CD4-positive, alpha-beta T cell treated with Interleukin-12 subunit alpha and Interleukin-12 subunit beta, for 1 hour (primary cell): ENCODE measurements around the gene ODC1.

Experiments
- DNase-seq: peaks from one replicate; pipeline ENCODE4 v3.0.0-alpha.2; 2020

The ODC1 gene

DNA sequence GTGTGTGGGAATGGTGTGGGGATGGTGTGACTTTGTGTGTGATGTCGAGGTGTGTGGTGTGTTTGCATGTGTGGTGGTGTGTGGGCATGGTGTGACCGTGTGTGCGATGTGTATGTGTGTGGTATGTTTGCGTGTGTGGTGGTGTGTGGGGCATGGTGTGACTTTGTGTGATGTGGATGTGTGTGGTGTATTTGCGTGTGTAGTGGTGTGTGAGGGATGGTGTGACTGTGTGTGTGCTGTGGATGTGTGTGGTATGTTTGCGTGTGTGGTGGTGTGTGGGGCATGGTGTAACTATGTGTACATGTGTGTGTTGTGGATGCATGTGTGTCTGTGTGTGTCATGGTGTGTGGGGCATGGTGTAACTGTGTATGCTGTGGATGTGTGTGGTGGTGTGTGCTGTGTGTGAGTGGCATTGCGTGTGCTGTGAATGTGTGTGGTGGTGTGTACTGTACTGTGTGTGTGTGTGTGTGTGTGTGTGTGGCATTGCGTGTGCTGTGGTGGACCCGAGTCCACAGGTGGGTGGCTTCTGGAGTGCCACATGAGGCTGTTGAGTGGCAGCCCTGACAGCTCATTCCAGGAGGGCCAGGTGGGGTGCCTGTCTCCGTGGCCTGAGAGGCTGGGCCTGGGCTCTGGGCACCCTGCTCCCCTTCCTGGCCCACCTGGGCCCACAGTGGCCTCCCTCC lies 14.7 kb downstream of the ODC1 start:
- no peak for DNase-seq

DNA sequence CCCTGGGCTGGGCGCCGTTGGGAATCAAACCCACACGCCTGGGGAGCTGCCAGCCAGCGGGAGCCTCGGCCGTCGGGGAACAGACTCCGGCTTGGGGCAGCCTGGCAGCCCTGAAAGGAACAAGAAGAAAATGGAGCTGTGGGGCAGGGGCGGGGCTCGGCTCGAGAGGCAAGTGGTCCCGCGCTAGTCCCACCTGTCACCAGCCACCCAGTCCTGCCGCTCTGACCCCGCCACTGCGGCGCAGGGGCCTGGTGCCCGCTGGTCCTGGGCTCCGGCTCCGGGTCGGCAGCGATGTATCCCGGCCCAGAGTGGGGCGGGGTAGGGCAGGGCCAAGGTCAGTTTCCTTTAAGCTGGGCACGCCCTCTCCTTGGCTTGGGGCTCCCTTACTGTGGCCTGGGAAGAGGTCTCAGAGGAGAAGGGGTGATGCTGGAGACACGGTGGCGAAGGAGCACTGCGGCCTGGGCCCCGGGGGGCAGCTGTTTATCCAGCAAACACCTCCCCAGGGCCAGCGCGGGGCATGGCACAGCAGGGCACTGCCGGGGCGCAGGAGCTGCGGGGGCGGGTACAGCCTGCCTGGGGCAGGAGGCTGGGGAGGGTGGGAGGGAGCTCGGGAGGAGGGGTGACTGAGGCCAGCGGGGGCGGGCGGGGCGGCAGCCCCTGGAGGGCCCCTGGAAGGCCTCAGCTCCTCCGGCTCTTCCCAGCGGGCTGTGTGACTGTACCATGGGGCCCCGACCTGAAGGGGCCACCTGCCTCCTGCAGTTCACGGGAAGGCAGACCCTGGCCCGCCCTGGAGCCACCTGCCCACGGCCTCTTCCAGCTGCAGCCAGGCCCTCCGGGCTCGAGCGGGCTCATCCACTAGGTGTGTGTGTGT lies 15.6 kb downstream of the ODC1 start:
- DNase-seq: no peak

DNA sequence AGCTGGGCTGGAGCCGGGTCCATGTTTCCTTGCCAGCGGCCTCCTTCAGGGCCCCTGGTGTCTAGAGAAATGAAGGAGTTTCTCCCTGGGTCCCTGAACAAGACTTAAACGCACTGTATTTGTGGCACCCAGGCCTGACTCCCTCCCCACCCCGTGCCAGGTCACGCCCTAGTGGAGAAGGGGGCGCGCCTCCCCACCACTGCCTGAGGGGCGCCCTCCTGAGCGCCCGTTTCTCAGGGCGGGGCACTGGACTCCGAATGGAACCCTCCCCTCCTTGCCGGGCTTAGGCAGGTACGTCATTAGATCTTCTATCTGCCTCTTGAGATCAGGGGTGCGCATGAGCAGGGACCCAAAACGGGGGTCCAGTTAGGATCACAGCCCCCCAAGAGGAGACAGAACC lies 16.3 kb downstream of the ODC1 start:
- DNase-seq: no peak

DNA sequence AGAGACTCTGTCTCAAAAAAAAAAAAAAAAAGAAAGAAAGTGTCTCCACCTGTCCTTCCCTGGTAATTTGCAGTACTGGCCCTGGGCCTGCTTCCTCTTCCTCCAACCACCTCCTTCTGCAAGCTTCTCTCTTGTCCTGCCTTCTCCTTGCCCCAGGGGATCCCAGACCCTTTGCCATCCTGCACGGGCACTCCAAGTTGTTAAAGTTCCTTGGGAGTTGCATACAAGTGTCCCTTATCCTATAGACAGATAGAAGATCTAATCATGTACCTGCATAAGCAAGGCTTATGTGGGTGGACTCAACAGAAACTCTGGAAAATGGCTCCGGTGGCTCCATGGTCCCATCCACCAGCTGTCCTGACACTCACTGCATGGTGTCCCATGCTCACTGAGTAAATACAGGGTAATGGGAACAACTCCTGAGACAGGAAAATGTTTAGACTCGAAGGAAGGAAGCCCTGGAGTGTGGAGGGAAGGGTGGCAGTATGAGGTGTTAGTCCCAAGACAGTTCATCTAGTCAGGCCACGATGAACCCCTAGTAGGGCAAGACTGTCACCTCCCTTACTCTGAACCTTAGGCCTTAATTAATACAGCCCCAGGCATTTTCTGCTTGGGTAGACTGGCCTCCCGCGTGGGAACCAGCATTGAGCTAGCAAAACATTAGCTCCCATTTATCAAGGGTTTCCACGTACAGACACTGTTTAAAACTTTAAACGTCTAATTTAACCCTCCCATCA lies 17.1 kb downstream of the ODC1 start:
- DNase-seq: no peak

DNA sequence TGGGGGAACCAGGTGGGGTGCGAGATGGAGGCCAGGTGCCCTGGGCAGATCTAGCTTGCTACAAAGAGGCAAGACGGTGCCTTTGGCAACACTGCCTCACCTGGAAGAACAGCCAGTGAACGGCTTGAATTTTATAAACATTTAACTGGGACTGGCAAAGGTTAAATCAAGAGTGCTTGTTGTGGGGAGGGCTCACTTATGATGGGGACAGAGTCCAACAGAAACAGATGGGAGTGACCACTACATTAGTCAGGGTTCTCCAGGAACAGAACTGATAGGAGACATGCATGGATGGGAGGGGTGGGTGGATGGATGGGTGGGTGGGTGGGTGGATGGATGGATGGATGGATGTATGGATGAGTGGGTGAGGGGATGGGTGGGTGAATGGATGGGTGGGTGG lies 19.2 kb downstream of the ODC1 start:
- no peak for DNase-seq

DNA sequence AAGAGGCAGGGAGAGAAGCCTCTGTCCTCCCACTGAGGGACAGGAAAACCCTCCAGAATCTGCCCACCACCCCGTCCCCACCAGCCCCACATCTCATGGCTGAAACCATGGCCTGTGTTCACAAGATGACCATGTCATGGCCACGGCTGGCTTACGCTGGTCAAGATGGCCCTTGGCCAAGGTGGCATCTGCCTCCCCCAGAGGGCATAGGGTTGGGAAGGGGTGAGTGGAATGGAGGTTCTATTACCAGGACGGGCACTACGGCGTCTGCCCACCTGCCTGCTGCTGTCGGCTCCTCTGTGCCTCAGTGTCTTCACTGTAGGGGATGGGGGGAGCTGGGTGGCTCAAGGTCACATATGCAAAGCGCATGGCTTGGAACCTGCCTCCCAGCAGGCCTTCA lies 19.8 kb downstream of the ODC1 start:
- DNase-seq: no peak

DNA sequence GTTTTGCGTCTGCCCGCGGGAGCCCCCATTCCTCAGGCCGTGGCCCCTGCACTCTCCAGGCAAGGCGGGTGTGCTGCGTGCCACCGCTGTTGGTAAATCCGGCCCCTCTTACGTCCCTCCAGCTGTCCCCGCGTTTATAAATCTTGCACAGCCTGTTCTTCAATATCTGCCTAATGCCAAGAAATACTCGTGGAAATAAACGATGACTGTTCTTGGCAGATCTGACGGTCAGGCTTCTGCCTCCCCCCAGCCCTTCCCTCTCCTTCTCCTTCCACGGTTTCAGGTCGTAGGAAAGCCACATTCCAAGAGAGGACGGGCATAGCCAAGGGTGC lies 20.5 kb downstream of the ODC1 start:
- no peak for DNase-seq

DNA sequence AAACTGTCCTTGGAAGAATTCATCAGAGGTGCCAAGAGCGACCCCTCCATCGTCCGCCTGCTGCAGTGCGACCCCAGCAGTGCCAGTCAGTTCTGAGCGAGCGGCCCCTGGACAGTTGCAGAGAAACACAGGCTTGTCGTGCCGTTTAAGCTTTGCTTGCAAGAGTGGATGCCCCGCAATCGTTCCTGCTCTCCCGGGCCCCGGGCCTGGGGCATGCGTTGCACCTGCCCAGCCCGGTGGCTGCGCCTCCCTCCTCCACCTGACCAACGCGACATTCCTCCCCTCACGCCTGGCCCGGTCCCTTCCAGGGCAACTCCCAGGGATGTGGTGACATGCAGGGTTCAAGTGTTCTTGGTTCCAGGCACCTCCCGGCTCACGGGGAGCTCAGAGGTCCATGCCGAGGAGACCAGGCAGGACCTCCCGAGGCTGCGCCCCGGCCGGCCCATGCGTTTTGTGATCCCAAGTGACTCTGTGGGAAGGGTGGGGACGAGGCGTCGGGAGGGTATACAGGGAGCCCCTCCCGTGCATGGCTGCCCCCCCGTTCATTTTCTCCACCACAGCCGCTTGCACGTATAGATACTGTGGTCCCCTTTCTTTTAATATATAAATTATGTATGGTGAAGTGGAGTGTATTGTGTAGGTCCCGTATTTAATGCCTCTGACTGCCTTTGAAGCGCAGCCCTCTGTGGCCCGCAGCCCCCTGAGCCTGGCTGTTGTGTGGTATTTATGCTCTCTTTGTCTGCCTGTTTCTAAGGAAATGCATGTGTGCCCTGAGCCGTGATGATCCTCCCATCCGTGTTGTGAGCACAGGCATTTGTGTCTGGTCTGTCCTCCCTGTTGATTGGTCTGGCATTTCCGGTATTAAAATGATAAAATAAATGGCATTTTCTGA lies 21.2 kb downstream of the ODC1 start:
- DNase-seq: no peak

DNA sequence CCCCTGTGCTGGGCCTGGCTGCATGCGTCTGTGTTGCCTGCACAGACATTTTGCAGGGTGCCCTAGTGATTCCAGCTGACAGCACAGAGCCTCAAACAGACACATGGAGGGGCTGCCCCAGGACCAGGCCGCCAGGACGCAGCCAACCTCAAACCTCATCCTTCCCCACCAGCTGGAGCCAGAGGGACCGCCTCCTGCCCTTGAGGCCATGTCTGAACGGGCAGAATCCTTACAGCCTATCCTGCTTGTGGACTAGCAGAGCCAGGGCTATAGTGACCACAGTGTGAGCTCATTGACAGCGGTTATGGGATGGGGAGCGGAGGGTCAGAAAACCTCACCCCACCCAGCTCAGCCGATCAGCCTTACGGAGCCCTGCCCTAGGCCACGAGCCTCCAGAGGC lies 22.4 kb downstream of the ODC1 start:
- DNase-seq: no peak

DNA sequence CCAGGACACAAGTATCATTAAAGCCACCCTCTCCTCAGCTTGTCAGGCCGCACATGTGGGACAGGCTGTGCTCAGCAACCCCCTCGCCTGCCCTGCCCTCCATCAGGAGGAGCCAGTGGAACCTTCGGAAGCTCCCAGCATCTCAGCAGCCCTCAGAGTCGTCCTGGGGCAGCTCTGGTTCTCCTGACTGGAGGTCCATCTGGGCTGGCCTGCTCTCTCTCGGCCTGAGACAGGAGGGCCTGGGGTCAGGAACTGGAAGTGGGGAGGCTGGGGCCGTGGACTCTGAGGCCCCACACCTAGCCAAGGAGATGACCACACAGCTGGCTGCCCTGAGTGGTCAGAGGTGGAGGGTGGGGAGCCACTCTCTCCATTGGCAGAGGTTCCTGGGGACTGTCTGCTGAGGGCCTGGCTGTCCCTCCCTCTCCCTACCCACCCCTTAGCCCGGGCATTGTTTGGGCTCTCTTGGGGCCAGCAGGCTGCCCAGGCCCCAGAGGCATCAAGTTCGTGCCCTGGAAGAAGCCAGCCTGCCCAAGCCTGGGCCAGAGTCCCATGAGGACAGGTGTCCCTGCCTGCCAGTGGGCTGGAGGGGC lies 23.1 kb downstream of the ODC1 start:
- DNase-seq: no peak

DNA sequence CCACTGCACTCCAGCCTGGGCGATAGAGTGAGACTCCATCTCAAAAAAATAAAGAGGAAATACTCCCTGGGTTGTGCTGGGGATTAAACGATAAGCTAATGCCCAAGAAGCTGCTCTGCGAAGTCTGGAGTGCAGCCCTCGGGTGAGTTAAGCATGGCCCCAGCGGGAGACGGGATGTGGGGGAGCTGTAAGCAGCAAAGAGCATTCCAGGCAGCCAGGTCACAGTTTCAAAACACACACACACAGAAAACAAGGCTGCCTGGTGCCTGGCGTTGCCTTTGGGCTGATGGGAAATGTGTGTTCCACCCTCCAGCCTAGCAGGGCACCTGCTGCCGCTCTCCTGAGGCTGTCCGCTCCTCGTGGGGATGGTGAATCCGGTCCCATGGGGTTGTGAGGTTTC lies 24.1 kb downstream of the ODC1 start:
- DNase-seq: no peak

DNA sequence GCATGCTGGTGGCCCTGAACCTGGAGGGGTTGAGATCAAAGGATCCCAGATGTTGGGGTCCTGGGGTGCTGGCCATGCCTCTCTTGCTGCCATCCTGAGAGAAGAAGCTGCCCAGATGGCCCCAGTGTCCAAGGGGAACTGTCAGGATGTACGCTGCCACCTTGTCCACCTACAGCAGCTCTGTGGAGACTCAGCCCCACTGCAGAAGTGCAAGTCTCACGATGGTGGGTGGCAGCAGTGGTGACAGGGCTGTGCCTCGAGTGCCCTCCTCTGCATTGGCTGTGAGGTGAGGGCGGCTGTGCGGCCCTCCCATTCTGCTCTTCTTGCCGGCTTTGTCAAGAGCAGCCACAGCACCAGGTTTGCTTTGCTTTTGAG lies 24.7 kb downstream of the ODC1 start:
- no peak for DNase-seq

DNA sequence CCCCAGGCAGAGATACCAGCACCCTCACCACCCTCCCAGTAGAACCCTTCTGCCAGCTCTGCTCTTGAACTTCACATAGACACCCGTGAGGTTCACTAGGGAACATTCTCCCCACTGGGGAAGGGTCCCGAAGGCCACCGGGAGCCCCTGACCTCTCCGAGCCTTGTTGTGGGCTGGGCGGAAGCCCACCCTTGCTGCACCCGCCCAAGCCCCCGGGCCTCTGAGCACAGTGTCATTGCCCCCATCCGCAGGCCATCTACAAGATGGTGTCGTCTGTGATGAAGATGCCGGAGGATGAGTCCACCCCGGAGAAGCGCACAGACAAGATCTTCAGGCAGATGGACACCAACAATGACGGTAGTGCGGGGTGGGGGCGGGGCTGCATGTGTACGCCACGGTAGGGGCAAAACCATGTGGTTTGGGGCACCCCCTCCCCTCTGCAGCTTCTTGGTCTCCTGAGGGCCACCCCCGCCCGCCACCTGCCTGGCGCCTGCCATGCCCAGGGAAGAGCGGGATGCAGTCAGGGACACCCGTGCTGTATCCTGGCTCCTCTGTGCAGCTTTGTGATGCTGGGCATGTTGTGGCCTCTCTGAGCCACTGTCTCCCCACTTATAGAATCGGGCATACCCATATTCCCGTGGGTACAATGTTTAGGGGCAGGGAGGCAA lies 25.3 kb downstream of the ODC1 start:
- DNase-seq: no peak

DNA sequence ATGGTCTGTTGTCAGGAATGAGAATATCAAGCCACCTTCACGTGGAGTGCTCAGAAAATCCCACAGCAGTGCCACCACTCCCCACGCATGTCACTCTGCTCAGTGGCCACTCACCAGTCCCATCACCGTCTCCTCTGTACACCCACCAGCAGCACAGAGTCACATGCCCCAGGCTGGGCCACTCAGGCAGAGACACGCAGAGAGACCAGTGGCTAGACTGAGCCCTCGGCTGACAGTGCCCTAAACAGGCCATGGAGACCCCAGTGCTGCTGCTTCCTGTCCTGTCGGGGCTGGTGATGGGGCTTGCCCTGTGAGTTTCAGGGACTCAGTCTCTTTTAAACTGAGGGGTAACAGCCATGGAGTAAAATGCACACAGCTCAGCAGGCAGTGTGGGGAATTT lies 25.9 kb downstream of the ODC1 start:
- DNase-seq: no peak

DNA sequence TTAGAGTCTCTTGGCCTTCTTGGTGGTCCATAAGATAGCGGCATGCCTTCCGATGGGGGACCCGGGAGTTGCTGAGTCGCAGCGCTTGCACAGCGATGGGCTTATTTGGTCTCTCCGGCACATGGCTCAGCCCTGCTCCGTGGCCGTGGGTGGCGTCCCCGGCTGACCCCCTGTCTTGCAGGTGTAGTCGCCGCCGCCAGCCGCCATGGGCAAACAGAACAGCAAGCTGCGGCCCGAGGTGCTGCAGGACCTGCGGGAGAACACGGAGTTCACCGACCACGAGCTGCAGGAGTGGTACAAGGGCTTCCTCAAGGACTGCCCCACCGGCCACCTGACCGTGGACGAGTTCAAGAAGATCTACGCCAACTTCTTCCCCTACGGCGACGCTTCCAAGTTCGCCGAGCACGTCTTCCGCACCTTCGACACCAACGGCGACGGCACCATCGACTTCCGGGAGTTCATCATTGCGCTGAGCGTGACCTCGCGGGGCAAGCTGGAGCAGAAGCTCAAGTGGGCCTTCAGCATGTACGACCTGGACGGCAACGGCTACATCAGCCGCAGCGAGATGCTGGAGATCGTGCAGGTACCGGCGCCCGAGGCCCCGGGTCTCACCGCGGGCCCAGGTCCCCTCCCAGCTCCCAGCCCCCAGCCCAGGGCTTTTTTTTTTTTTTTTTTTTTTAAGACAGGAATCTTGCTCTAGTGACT lies 28.4 kb downstream of the ODC1 start:
- no peak for DNase-seq

DNA sequence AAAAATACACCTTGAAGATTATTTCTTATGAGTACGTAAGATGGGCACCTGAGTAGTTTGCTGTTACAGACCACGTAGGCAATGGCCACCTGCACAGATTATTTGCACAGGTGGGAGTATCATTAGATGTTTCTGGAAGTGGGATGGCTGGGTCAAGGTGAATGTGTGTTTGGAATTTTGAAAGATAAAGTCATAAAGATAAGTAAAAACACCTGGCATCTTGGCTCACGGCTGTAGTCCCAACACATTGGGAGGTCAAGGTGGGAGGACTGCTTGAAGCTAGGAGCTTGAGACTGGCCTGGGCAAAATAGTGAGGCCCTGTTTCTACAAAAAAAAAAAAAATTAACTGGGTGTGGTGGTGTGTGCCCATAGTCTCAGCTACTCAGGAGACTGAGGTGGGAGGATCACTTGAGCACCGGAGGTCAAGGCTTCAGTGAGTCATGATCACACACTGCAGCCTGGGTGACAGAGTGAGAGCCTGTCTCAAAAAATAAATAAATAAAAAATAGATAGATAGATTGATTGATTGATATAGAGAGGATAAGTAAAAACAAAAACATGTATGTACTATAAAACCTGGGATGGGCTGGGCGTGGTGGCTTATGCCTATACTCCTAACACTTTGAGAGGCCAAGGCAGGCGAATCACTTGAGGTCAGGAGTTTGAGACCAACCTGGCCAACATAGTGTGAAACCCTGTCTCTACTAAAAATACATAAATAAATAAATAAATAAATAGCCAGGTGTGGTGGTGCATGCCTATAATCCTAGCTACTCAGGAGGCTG lies 30.4 kb downstream of the ODC1 start:
- no peak for DNase-seq

DNA sequence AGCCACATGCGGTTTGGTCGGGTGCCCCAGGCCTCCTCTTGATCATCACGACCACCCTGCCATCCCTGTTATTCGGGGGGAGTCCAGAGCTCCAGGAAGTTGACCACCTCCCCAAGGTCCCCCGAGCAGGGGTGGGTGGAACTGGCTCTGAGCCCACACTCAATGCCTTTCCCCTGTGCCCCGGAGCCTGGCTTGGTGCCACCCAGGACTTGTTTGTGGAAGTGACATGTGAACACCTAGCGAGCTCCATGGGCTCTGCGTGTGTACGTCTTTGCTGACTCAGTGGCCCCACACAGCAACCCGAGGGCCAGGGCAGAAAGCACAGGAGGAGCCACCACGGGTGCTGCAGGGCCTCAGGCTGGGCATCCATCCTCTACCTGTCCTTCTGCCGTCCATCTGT lies 32.5 kb downstream of the ODC1 start:
- DNase-seq: no peak

DNA sequence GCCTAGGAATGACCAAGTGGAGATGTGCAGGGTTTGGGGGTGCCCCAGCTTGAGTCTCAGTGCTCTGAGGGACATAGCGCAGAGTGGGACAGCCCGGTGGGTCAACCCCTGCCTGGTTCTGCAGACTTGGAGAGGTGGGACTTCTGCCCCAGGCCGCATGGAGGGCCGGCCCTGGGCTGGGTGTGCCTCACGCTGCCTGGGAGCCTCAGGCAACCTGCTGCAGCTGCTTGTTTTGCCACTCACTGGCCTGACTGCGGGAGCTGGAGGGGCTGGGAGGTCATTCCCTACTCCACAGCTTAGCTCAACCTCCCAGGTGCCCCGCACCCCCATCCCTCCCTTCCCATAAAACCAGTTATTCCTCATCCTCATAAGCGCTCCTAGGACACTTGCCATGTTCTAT lies 33.1 kb downstream of the ODC1 start:
- DNase-seq: no peak

DNA sequence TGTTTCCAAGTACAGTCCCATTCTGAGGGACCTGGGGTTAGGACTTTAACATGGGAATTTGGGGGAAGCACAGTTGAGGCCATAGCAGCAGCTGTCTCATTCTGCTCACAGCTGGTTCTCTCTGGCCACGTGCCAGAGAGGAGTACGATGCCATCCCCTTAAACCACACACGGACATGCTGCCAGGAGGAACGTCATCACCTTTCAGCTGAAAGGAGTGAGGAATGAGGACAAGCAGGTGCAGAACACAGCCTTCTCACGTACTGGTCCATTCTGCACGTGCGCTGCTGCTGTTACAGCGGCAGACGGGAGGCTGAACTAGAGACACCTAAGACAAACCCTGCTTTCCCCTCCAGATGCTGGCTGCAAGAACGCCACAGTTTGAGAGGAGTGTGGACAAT lies 33.5 kb downstream of the ODC1 start:
- no peak for DNase-seq

DNA sequence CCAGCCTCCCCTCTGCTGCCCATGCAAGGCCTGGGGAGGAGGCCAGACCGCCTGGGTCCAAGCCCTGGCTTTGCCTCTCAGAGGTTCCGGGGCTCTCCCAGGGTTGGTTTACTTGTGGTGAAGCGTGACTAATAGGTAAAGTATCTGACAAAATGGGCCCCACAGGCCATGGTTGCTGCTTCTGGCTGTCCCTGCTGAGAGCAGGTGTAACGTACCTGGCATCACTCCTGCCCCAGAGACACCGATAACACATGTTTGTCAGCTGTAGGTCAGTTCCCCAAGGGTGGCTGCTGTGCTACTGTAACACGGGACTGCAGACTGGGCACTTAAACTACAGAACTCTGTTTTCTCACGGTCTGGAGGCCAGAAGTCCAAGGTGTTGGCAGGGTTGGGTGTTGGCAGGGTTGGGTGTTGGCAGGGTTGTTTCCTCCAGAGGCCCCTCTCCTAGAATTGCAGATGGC lies 34.1 kb downstream of the ODC1 start:
- DNase-seq: no peak

DNA sequence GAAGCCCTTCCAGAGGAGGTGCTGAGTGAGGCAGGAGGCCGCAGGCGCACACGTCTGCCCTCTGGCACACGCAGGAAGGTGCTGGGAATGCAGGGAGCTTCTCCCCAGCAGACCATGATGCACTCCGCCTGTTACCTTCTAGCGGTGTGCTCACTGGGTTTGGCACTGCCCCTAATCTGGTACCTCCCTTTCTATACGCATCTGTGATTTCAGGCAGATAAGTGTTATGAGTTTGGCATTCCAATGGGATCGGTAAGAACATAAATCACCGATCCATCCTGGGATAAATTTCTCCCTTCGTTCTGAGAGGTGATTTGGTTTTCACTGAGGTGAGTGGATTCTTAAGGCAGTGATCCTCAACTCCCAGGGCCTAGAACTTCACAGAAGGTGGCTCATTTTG lies 34.6 kb downstream of the ODC1 start:
- DNase-seq: no peak
